Kidney epithelial cell (primary cell): ENCODE results near the gene UBTF. TPM values are rescaled to one million over a fixed set of nuclear protein-coding genes. Genes with fewer than 3 reads are reported as not detected.

ENCODE experiments used
- DNase-seq: peaks from one replicate; pipeline ENCODE4 v3.0.0-alpha.2; 2010; ENCODE audit warnings: low read depth
- H3K27me3 ChIP-seq: 2 replicates; pipeline ENCODE4 v1.6.0; 2011; ENCODE audit warnings: low read length; ENCODE audit not compliant: control insufficient read depth, insufficient read depth
- H3K36me3 ChIP-seq: 2 replicates; pipeline ENCODE4 v1.5.1; 2011; ENCODE audit warnings: low read length; ENCODE audit not compliant: control insufficient read depth, insufficient read depth
- H3K4me3 ChIP-seq: 2 replicates; pipeline ENCODE4 v1.5.1; 2011; ENCODE audit warnings: low read depth, mild to moderate bottlenecking, control low read depth, low read length
- CTCF ChIP-seq: IDR thresholded peaks from 2 replicates; pipeline ENCODE4 v1.5.1; 2011; ENCODE audit warnings: mild to moderate bottlenecking, moderate library complexity, low read length, control low read depth, inconsistent platforms; ENCODE audit not compliant: insufficient read depth, poor library complexity, severe bottlenecking
- total RNA-seq: library from RNA; depleted of rRNA; stranded (reverse); fragments of >200 nt; gene quantifications from 2 replicates; pipeline ENCODE4 v1.2.3, GENCODE V29; 2015

Gene UBTF
- total RNA-seq, 1 donor from 2014 or later, result 41.7 TPM

DNA sequence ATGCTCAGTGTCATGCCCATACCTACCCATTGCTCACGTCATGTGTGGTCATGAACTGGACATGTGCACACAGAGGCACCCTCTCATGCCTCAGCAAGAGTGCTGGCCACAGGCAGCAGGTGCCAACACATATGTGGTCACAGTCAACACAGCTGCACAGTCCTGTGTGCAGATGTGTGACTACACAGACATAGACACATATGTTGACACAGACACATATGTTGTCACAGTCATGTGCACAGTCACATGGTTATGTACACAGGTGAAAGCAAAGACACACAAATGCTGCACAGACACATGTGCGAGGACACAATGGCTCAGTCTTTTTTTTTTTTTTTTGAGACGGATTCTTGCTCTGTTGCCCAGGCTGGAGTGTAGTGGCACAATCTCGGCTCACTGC, 37.2 kb upstream of the UBTF start:
- Histone ChIP-seq H3K4me3 (no peak overlapping the region), H3K36me3 (no peaks in the 10 kb centered on the region), H3K27me3 (peaks cover 6% of the 10 kb centered on the region)
- no peak for DNase-seq
- no peak for TF ChIP-seq CTCF

DNA sequence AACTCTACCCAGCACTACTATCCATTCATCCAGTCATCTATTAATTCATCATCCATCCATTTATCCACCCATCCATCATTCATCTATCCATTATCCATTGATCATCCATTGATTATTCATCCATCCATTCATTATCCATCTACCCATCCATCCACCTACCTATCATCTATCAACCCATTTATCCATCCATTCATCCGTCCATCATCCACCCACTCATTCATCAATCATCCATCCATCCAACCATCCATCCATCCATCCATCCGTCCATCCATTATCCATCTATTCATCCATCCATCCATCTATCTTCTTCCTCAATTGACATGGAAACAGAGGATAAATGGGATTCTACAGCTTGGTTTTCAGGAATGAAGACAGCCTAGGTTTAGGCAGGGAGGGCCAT, 36.4 kb upstream of the UBTF start:
- H3K27me3 ChIP-seq, result peaks cover 6% of the 10 kb centered on the region
- no peak for DNase-seq
- no peak for TF ChIP-seq CTCF
- no peak overlapping the region for H3K4me3 ChIP-seq
- no peaks in the 10 kb centered on the region for H3K36me3 ChIP-seq

DNA sequence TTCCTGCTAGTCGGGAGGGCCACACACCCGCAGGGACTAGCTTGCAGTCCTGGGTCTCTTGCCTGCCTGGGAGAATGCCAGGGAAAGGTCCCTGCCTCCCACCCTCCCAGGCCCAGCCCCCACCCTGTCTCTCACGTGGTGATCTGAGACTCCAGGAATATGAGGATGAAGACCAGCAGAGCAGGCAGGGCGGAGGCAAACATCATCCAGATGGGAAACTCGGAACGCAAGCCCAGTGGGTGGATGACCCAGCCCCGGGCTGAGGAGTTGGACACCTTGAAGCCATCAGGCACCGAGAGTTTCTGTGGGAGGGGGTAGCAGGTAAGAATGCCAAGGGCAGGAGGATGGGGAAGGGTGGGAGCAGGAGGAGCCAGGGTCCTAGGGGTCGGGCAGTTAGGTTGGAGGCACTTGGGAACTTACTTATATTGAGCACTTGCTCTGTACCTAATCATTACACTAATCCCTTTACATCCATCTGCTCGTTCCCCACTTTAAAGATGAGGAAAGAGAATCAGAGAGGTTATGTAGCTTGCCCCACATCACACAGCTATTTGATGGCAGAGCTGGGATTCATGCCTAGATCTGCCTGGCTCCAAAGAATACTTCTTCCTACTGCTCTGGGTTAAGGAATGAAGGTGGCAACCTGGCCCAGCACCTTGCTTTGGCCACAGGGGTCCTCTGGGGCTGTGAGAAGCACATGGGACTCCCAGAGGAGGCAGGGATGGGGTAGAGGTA, 35.1 kb upstream of the UBTF start:
- no peak overlapping the region for H3K4me3 ChIP-seq
- H3K36me3 ChIP-seq, result no peaks in the 10 kb centered on the region
- H3K27me3 ChIP-seq, result peaks cover 6% of the 10 kb centered on the region
- DNase-seq, result no peak
- no peak for TF ChIP-seq CTCF

DNA sequence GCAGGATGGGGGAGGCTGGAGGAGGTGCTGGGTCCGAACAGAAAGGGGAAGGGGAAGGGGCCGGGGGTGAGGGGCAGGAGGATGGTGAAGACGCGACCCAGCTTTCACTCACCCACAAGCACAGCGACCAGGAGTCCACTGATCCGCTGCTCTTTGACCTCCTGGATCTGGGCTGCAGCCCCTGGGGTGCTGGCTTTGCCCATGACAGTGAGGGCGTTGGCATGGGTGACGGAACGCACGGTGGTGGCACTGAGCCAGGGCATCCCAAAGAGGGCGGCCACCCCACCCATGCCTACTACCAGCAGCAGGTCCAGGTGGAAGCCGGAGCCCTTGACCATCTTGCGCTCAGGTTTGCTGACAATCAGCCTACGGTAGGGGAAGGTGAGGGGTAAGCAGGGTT, 33.5 kb upstream of the UBTF start:
- no peak for DNase-seq
- peaks cover 6% of the 10 kb centered on the region for H3K27me3 ChIP-seq
- TF ChIP-seq CTCF, result no peak
- no peak overlapping the region for H3K4me3 ChIP-seq
- no peaks in the 10 kb centered on the region for H3K36me3 ChIP-seq

DNA sequence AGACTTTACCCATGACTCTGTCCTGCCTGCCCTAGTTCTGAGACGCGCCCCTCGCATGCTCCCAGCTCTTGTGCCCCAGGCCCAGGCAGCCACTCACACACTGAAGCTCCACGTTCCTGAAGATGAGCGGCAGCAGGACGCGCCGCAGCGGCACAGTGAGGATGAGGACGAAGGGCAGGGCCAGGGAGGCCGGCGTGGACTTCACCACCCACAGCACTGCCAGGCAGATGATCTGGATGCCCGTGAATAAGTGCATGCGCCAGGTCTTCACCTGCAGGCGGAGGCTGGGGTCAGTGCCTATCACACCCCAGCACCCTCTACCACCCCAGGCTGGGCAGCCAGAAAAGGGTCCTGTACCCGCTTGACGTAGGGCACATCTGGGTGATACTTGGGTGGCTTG, 31.6 kb upstream of the UBTF start:
- Histone ChIP-seq H3K36me3 (no peaks in the 10 kb centered on the region), H3K27me3 (peaks cover 6% of the 10 kb centered on the region), H3K4me3 (no peak overlapping the region)
- no peak for DNase-seq
- no peak for TF ChIP-seq CTCF

DNA sequence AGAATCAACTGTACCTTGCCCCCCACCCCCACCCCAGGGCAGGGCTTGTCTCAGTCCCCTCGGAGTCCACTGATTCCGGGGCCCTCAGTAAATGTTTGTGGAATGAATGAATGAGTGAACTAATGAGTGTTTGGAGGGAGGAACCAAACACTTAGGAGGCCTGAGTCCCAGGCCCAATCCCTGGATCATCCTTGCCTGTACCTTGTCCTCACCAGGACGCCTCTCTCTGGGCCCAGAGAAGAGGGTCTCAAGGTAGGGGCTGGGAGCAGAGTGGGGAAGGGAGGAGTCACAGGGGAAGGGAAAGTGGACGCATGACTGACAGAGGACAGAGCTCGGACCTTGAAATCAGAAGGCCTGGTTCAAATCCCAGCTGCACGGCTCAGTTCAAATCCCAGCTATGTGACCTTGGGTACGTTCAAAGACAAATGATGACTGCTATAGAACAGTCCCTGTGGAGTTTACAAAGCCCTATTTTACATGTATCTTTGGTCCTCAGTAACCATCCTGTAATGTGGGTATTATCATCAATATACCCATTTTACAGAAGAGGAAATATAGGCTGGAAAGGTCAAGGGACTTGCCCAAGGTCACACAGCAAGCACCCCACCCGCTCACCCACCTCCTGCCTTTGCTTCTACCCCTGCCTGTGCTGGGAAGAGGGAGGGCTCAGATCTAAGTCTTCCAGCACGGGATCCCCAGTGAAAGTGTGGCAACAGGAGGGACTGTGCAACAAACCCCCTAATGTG, 30.2 kb upstream of the UBTF start:
- TF ChIP-seq CTCF, result no peak
- H3K36me3 ChIP-seq, result no peaks in the 10 kb centered on the region
- no peak for DNase-seq

More for the DNA sequence above, 30.2 kb upstream of the UBTF start:
- H3K4me3 ChIP-seq, result no peak overlapping the region
- peaks cover 3% of the 10 kb centered on the region for H3K27me3 ChIP-seq
